GM10248 (cell line): Measurements from ENCODE around the gene PALLD.

ENCODE experiments used
- CTCF ChIA-PET: fragments of 300-600 bp; sonication (Branson Sonifier 250); formaldehyde crosslinking; extraction: SDS; loops from one replicate; lab custom pipeline; 2021; ENCODE audit warnings: antibody characterized with exemption; lab: Yijun Ruan, JAX
- POLR2A ChIA-PET: fragments of 350-650 bp; sonication (Branson Sonifier 250); formaldehyde crosslinking; extraction: SDS; loops from one replicate; lab custom pipeline; 2020; ENCODE audit warnings: antibody characterized with exemption; lab: Yijun Ruan, JAX
- DNase-seq: peaks from one replicate; pipeline ENCODE4 v3.0.0; 2012; ENCODE audit errors: extremely low spot score
- TF ChIP-seq, protein P1 (sequence below): IDR thresholded peaks from 2 replicates; pipeline ENCODE4 v1.5.1; 2012; ENCODE audit warnings: mild to moderate bottlenecking, low read depth; ENCODE audit errors: extremely low read depth, missing control alignments, control extremely low read depth

The PALLD gene

GRCh38 chr4:168593399-168593798 lies 96.5 kb downstream of the PALLD start:
- ChIA-PET CTCF (interaction anchor here (1.6 kb wide), 1 partner anchor 8 kb away, joined by 13 read pairs; no protein-coding TSS in a partner anchor), POLR2A (interaction anchor here (0.6 kb wide), 1 partner anchor 51 kb away, joined by 3 read pairs; no protein-coding TSS in a partner anchor)
- DNase-seq: no peak
- TF ChIP-seq, protein P1, sequence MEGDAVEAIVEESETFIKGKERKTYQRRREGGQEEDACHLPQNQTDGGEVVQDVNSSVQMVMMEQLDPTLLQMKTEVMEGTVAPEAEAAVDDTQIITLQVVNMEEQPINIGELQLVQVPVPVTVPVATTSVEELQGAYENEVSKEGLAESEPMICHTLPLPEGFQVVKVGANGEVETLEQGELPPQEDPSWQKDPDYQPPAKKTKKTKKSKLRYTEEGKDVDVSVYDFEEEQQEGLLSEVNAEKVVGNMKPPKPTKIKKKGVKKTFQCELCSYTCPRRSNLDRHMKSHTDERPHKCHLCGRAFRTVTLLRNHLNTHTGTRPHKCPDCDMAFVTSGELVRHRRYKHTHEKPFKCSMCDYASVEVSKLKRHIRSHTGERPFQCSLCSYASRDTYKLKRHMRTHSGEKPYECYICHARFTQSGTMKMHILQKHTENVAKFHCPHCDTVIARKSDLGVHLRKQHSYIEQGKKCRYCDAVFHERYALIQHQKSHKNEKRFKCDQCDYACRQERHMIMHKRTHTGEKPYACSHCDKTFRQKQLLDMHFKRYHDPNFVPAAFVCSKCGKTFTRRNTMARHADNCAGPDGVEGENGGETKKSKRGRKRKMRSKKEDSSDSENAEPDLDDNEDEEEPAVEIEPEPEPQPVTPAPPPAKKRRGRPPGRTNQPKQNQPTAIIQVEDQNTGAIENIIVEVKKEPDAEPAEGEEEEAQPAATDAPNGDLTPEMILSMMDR: no peak

GRCh38 chr4:168594121-168594520 lies 97.3 kb downstream of the PALLD start:
- ChIA-PET CTCF (interaction anchor here (1.6 kb wide), 1 partner anchor 8 kb away, joined by 13 read pairs; no protein-coding TSS in a partner anchor), POLR2A (no interaction called here)
- DNase-seq: no peak
- TF ChIP-seq, protein P1: no peak

GRCh38 chr4:168598191-168598590 lies 101.3 kb downstream of the PALLD start:
- DNase-seq: no peak
- POLR2A ChIA-PET: no interaction called here
- TF ChIP-seq, protein P1: no peak
- CTCF ChIA-PET: interaction anchor here (1.0 kb wide), 1 partner anchor 13 kb away, joined by 4 read pairs; no protein-coding TSS in a partner anchor

- ChIA-PET POLR2A (no interaction called here), CTCF (interaction anchor here (1.2 kb wide), 1 partner anchor 14 kb away, joined by 4 read pairs; no protein-coding TSS in a partner anchor)
- TF ChIP-seq, protein P1: no peak
- no peak for DNase-seq
These were observed 104.1 kb downstream of the PALLD start for GRCh38 chr4:168600796-168601583.

DNA sequence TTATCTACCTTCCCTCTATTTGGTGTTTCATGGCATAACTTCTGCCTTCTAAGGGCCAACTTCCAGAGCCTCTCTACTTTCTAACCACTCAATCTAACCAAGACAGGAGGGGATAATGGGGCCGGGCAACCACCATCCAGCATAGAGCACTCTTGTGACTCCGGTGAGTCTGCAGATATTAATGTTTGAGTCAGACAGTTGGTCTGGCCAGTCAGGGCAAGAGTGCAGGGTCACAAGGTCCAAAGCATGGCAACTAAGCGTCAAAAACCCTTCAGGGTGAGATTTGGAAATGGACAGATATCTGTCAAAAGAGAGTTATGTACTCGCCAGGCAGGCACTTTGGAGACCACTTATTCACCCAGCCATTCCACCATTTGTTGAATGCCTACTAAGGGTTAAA lies 105.0 kb downstream of the PALLD start:
- no peak for DNase-seq
- CTCF ChIA-PET: interaction anchor here (1.2 kb wide), 1 partner anchor 15 kb away, joined by 4 read pairs; no protein-coding TSS in a partner anchor
- POLR2A ChIA-PET: no interaction called here
- TF ChIP-seq, protein P1: no peak

- POLR2A ChIA-PET: no interaction called here
- DNase-seq: no peak
- CTCF ChIA-PET: interaction anchor here (0.7 to 1.2 kb wide), 2 partner anchors 15 to 31 kb away, joined by 3 read pairs; no protein-coding TSS in a partner anchor
- TF ChIP-seq, protein P1: no peak
These were observed 107.9 kb downstream of the PALLD start for GRCh38 chr4:168604496-168605373.
